GM03348 (cell line): ENCODE results near the gene DOCK4.
"Not testable (repeated sequence)": the region's sequence is repeated elsewhere in the genome, so short reads cannot be mapped to it uniquely, and the experiment has no call there.

Experiments used
- DNase-seq: peaks from one replicate; pipeline ENCODE4 v3.0.0; 2012; ENCODE audit warnings: low spot score

The DOCK4 gene

GRCh38 chr7:112136271-112137008 is 69.8 kb downstream of the DOCK4 start:
- no peak for DNase-seq

- no peak for DNase-seq
Observed at GRCh38 chr7:112135815-112136214, 70.4 kb downstream of the DOCK4 start.

- DNase-seq: no peak
Observed at GRCh38 chr7:112134039-112134438, 72.2 kb downstream of the DOCK4 start.

- no peak for DNase-seq
Observed at GRCh38 chr7:112133328-112133727, 72.9 kb downstream of the DOCK4 start.

- DNase-seq: no peak
Observed at GRCh38 chr7:112132051-112132694, 74.0 kb downstream of the DOCK4 start.

GRCh38 chr7:112130729-112131410 is 75.3 kb downstream of the DOCK4 start:
- no peak for DNase-seq

- DNase-seq: no peak
Observed at GRCh38 chr7:112129655-112130323, 76.4 kb downstream of the DOCK4 start.

- DNase-seq: not testable (repeated sequence)
Observed at GRCh38 chr7:112128461-112129425, 77.5 kb downstream of the DOCK4 start.

GRCh38 chr7:112128041-112128440 is 78.2 kb downstream of the DOCK4 start:
- not testable (repeated sequence) for DNase-seq

GRCh38 chr7:112125250-112125649 is 80.9 kb downstream of the DOCK4 start:
- no peak for DNase-seq

- no peak for DNase-seq
Observed at GRCh38 chr7:112124061-112124766, 82.0 kb downstream of the DOCK4 start.

GRCh38 chr7:112122798-112123197 is 83.4 kb downstream of the DOCK4 start:
- no peak for DNase-seq

GRCh38 chr7:112122144-112122543 is 84.1 kb downstream of the DOCK4 start:
- no peak for DNase-seq

- DNase-seq: no peak
Observed at GRCh38 chr7:112121318-112121717, 84.9 kb downstream of the DOCK4 start.

- DNase-seq: no peak
Observed at GRCh38 chr7:112120696-112121217, 85.4 kb downstream of the DOCK4 start.

GRCh38 chr7:112118581-112119566 is 87.3 kb downstream of the DOCK4 start:
- no peak for DNase-seq

GRCh38 chr7:112116894-112117293 is 89.3 kb downstream of the DOCK4 start:
- DNase-seq: no peak

- DNase-seq: no peak
Observed at GRCh38 chr7:112116358-112116757, 89.8 kb downstream of the DOCK4 start.

- DNase-seq: no peak
Observed at GRCh38 chr7:112115880-112116279, 90.3 kb downstream of the DOCK4 start.
